ENCODE results near the gene CYP2W1.
"Not testable (repeated sequence)": the region's sequence is repeated elsewhere in the genome, so short reads cannot be mapped to it uniquely, and the experiment has no call there.

Gene CYP2W1

GRCh38 chr7:999149-999879 lies 16.3 kb downstream of the CYP2W1 start:
- no peak for DNase-seq

- DNase-seq: no peak
Measured at GRCh38 chr7:999941-1000935, 17.3 kb downstream of the CYP2W1 start.

GRCh38 chr7:1001069-1001770 lies 18.2 kb downstream of the CYP2W1 start:
- DNase-seq: not testable (repeated sequence)

GRCh38 chr7:1002026-1002425 lies 19.0 kb downstream of the CYP2W1 start:
- DNase-seq: not testable (repeated sequence)

- not testable (repeated sequence) for DNase-seq
Measured at GRCh38 chr7:1002445-1002844, 19.5 kb downstream of the CYP2W1 start.

GRCh38 chr7:1004018-1004852 lies 21.3 kb downstream of the CYP2W1 start:
- no peak for DNase-seq

GRCh38 chr7:1005303-1005702 lies 22.3 kb downstream of the CYP2W1 start:
- no peak for DNase-seq

- no peak for DNase-seq
Measured at GRCh38 chr7:1007901-1008300, 24.9 kb downstream of the CYP2W1 start.

- DNase-seq: no peak
Measured at GRCh38 chr7:1008733-1009363, 25.9 kb downstream of the CYP2W1 start.

GRCh38 chr7:1009747-1010146 lies 26.8 kb downstream of the CYP2W1 start:
- DNase-seq: no peak

- DNase-seq: no peak
Measured at GRCh38 chr7:1010226-1010625, 27.2 kb downstream of the CYP2W1 start.

GRCh38 chr7:1011297-1012003 lies 28.5 kb downstream of the CYP2W1 start:
- DNase-seq: no peak

GRCh38 chr7:1012004-1012715 lies 29.2 kb downstream of the CYP2W1 start:
- no peak for DNase-seq

- DNase-seq: no peak
Measured at GRCh38 chr7:1012716-1013095, 29.7 kb downstream of the CYP2W1 start.

GRCh38 chr7:1013581-1013980 lies 30.6 kb downstream of the CYP2W1 start:
- no peak for DNase-seq

- DNase-seq: no peak
Measured at GRCh38 chr7:1014681-1015080, 31.7 kb downstream of the CYP2W1 start.

GRCh38 chr7:1015196-1016121 lies 32.5 kb downstream of the CYP2W1 start:
- DNase-seq: no peak

- DNase-seq: no peak
Measured at GRCh38 chr7:1016577-1017531, 33.9 kb downstream of the CYP2W1 start.

All from NCI-H146 (cell line).